T-helper 2 cell (primary cell): ENCODE results near the gene ITIH1.
"Not testable (repeated sequence)": the region's sequence is repeated elsewhere in the genome, so short reads cannot be mapped to it uniquely, and the experiment has no call there.

Source experiments
- DNase-seq, 5 experiments: peaks; one replicate each; pipeline versions ENCODE4 v3.0.0 to v3.0.0-alpha.2; 2012 to 2022

Gene ITIH1

DNA sequence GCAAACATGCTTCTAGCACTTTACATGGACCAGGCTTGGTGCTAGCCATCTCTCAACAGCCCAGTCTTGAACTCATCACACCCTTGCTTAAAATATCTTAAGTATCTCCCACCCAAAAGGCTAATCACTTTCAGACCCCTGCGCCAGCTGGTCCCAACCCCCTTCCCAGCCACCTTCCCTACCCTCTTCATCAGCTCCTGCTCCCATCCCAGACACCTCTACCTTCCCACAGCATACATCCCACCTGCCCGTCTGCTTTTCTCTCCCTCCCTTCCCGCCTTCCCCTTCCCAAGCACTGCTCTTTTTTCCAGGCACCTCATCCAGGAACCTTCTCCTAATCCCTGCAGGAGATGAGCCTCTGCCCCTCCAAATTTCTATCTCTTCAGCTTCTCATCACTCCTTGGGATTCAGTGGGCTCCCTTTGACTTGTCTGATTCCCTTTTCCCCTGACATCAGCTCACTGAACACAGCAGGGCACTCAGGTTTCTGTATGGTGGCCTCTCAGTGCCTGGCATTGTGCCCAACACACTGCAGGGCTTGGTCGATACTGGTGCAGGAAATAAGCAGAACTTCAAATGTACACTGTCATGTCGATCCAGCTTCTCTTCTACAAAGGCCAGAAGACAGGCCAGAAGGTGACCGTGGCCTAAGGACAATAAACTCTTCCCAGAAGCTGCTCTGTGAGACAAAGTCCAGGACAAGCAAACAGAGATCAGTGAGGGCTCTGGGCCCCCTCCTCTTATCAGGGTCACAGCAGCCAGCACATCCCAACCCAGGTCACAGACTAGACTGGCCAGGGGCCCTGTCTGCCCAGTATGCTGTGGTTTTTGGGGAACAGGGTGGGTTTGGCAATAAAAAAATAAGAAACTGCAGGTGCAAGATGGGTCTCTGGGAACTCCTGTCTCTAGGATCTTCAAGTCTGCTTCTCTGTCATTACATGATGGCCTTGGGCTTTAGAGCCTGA is 2.2 kb upstream of the ITIH1 start:
- DNase-seq, result no peak

- no peak for DNase-seq
Measured at GRCh38 chr3:52775877-52776276, 1.5 kb upstream of the ITIH1 start.

GRCh38 chr3:52776486-52776885 is 913 bp upstream of the ITIH1 start:
- not testable (repeated sequence) for DNase-seq

DNA sequence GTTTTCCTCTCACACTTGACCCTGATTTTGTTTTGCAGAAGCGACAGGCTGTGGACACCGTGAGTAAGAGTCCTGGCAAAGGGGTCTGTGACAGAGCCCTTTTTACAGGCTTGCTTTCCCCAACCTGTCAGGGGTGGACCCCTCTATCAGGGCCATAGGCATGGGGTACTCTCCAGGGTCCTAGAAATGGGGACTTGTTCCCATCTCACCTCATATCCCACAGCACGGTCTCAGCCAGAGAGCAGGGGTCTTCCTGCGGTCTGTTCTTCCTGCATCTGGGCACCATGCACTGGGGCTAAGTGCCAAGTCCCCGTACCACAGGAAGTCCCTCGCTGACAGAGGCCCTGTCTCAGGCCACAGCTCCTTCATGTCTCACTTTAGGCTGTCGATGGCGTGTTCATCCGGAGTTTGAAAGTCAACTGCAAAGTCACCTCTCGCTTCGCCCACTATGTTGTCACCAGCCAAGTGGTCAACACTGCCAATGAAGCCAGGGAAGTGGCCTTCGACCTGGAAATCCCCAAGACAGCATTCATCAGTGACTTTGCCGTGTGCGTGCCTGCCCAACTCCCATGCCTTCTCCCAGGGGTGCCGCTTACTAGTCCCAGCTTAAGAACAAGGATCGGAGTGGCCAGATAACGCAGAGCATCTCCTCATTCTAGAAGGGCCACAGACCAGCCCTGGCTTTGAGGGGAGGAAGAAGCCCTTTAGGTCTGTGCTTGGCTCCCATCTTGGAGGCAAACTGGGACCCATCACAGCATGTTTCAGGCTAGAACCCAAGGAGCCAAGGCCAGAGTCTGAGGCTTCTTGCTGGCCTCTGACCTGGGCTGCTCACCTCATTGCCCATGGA is 783 bp downstream of the ITIH1 start:
- DNase-seq, result no peak

DNA sequence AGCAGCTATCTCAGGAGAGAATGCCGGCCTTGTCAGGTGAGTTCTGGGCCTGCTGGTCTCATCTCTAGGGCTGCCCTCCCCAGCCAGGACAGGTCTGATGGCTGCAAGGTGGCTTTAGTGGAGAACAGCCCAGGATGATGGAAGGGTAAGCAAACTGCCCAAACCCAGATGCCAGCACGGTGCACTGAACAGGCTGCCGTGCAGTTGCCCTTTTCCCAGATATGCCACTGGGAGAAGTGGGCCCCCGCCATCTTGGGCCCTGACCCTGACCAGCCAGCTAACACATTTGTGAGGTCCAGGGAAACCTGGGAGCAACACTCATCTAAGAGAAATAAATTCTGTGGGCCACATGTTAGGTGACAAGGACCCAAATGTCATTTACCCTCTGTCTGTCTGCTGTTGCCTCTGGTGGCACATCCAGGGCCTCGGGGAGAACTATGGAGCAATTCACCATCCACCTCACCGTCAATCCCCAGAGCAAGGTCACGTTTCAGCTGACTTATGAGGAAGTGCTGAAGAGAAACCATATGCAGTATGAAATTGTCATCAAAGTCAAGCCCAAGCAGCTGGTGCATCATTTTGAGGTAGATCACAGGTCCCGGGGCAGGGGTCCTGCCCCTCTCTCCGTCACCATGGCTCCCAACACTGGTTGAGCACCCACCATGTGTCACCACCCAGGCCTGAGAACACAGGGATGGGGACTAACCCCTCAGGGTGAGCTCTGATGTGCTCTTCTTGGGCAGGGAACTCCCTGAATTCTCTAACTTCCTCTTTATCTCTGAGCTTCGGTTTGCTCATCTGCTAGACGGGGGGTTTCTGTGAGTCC is 1.8 kb downstream of the ITIH1 start:
- no peak for DNase-seq

GRCh38 chr3:52779837-52780585 is 2.6 kb downstream of the ITIH1 start:
- no peak for DNase-seq

- peak in 1 of 5 experiments; percentile 48 for DNase-seq
Measured at GRCh38 chr3:52781741-52782140, 4.3 kb downstream of the ITIH1 start.

DNA sequence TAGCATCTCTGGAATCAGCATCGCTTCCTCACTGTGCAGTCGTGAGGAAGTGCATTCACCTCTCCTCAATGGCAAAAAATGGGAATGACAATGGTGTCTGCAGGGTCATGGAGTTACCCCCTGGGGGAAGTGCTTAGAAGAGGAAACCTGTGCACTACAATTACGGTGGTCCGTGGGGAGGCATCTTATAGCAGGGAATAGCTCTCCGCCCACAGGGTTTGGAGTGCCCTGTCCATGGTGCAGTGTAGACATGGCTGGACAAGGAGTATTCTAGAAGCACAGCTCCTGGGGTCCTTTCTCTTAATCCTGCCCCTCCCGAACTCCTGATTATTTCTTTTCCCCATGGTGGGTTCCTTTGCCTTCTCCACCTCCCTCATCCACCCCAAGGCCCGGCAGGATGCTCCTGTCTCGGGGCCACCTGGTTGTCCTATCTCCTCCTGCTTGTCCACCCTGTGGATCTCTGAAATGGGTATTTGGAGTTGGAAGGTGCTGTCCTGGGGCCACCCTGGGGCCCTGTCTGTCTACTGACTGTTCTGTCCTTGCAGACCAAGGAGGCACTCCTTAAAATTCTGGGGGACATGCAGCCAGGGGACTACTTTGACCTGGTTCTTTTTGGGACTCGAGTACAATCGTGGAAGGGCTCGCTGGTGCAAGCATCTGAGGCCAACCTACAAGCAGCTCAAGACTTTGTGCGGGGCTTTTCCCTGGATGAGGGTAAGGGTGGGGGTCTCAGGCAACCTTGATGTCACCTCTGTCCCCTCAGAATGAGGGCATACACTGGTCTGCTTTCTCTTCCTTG is 5.2 kb downstream of the ITIH1 start:
- no peak for DNase-seq

DNA sequence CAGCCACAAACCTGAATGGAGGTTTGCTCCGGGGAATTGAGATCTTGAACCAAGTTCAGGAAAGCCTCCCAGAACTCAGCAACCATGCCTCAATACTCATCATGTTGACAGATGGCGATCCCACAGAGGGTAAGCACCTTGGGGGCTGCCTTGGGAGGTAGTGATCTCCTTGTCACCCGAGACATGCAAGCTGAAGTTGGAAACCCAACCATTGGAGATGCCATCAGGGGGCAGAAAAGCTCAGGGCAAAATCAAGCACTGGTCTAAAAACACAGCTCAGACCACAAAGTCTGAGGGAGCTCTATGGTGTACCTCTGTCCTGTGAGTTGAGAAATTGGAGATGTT is 5.8 kb downstream of the ITIH1 start:
- DNase-seq, result no peak

- no peak for DNase-seq
Measured at GRCh38 chr3:52784021-52784621, 6.7 kb downstream of the ITIH1 start.

DNA sequence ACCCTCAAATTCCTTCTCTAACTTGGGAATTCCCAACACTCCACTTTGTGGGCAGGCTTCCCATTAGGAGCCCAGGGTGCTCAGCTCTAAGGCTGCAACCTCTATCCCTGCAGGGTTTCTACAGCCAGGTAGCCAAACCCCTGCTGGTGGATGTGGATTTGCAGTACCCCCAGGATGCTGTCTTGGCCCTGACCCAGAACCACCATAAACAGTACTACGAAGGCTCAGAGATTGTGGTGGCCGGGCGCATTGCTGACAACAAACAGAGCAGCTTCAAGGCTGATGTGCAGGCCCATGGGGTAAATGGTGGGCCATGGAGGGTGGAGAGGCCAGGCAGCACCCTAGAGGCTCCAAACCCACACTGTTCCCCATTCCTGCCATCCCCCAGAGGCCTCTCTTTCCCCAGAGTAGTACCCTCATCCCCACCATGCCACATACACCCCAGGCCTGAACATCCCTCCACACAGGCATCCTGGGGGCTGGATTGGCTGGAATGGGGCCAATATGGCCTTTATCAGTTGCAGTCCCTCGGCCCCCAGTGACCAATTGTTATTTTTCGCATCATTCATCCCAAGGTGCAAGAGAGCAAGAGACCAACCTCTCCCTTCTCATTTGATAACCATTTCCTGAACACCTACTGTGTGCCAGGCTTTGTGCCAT is 7.7 kb downstream of the ITIH1 start:
- no peak for DNase-seq

GRCh38 chr3:52786330-52787215 is 9.2 kb downstream of the ITIH1 start:
- no peak for DNase-seq

GRCh38 chr3:52787246-52787645 is 9.8 kb downstream of the ITIH1 start:
- DNase-seq, result no peak

GRCh38 chr3:52787672-52788625 is 10.6 kb downstream of the ITIH1 start:
- no peak for DNase-seq

GRCh38 chr3:52788890-52789745 is 11.7 kb downstream of the ITIH1 start:
- no peak for DNase-seq

DNA sequence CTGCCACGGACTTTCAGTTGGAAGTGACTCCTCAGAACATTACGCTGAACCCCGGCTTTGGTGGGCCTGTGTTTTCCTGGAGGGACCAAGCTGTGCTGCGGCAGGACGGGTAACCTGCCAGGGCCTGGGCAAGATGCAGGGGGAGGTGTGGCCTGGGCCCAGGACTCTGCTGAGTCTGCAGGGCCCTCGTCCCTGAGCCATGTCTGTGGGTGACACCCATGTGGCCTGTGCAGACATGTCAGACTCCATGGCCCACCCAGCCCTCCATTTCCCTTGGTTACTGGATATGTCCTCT is 12.3 kb downstream of the ITIH1 start:
- no peak for DNase-seq

DNA sequence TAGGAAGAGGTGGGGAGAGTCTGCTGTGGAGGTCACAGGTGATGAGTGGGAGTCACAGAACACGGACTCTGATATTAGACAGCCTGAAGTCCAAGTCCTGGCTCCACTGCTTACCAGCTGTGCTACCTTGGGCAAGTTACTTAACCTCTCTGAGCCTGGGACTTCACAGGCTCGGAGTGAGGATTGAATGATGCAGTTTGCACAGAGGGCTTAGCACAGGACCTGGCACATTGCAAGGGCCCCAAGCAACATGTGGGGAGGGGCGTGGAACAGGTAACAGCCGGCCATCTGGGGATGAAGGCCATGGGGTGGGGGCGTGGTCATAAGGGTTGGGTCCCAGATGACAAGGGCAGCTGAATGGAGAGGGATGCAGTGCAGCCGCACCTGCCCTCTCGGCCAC is 12.9 kb downstream of the ITIH1 start:
- no peak for DNase-seq
